ENCODE measurements around the gene MYL1.

Gene MYL1

GRCh38 chr2:210315015-210315788 is at the start of gene MYL1:
TSS of gene MYL1 (minus strand) at chr2:210315174. CDS start at chr2:210315042, 132 bp downstream.
- DNase-seq (ENCODE audit: low read depth in 1 of 2, low spot score in 1 of 2), result no peak

GRCh38 chr2:210363876-210364275 is 48.9 kb upstream of the MYL1 start:
- DNase-seq (ENCODE audit: low read depth in 1 of 2, low spot score in 1 of 2), result no peak

- no peak for DNase-seq (ENCODE audit: low read depth in 1 of 2, low spot score in 1 of 2)
Measured at GRCh38 chr2:210363261-210363660, 48.3 kb upstream of the MYL1 start.

GRCh38 chr2:210360412-210360811 is 45.4 kb upstream of the MYL1 start:
- DNase-seq (ENCODE audit: low read depth in 1 of 2, low spot score in 1 of 2), result no peak

- no peak for DNase-seq (ENCODE audit: low read depth in 1 of 2, low spot score in 1 of 2)
Measured at GRCh38 chr2:210356944-210357343, 42.0 kb upstream of the MYL1 start.

- no peak for DNase-seq (ENCODE audit: low read depth in 1 of 2, low spot score in 1 of 2)
Measured at GRCh38 chr2:210337159-210337558, 22.2 kb upstream of the MYL1 start.

GRCh38 chr2:210324906-210325305 is 9.9 kb upstream of the MYL1 start:
- no peak for DNase-seq (ENCODE audit: low read depth in 1 of 2, low spot score in 1 of 2)

GRCh38 chr2:210324458-210324857 is 9.5 kb upstream of the MYL1 start:
- no peak for DNase-seq (ENCODE audit: low read depth in 1 of 2, low spot score in 1 of 2)

- no peak for DNase-seq (ENCODE audit: low read depth in 1 of 2, low spot score in 1 of 2)
Measured at GRCh38 chr2:210323003-210323402, 8.0 kb upstream of the MYL1 start.

GRCh38 chr2:210318891-210319290 is 3.9 kb upstream of the MYL1 start:
- no peak for DNase-seq (ENCODE audit: low read depth in 1 of 2, low spot score in 1 of 2)

- DNase-seq (ENCODE audit: low read depth in 1 of 2, low spot score in 1 of 2), result no peak
Measured at GRCh38 chr2:210318486-210318885, 3.5 kb upstream of the MYL1 start.

- DNase-seq (ENCODE audit: low read depth in 1 of 2, low spot score in 1 of 2), result no peak
Measured at GRCh38 chr2:210310550-210310949, 4.4 kb downstream of the MYL1 start.

- DNase-seq (ENCODE audit: low read depth in 1 of 2, low spot score in 1 of 2), result no peak
Measured at GRCh38 chr2:210309548-210310233, 5.3 kb downstream of the MYL1 start.

GRCh38 chr2:210303498-210303897 is 11.5 kb downstream of the MYL1 start:
- no peak for DNase-seq (ENCODE audit: low read depth in 1 of 2, low spot score in 1 of 2)

- no peak for DNase-seq (ENCODE audit: low read depth in 1 of 2, low spot score in 1 of 2)
Measured at GRCh38 chr2:210302326-210302725, 12.6 kb downstream of the MYL1 start.

GRCh38 chr2:210299866-210300373 is 15.1 kb downstream of the MYL1 start:
- DNase-seq (ENCODE audit: low read depth in 1 of 2, low spot score in 1 of 2), result no peak

GRCh38 chr2:210288408-210288807 is 26.6 kb downstream of the MYL1 start:
- DNase-seq (ENCODE audit: low read depth in 1 of 2, low spot score in 1 of 2), result no peak

GRCh38 chr2:210287301-210287700 is 27.7 kb downstream of the MYL1 start:
- no peak for DNase-seq (ENCODE audit: low read depth in 1 of 2, low spot score in 1 of 2)

- DNase-seq (ENCODE audit: low read depth in 1 of 2, low spot score in 1 of 2), result no peak
Measured at GRCh38 chr2:210286123-210286680, 28.8 kb downstream of the MYL1 start.

GRCh38 chr2:210277133-210277532 is 37.8 kb downstream of the MYL1 start:
- no peak for DNase-seq (ENCODE audit: low read depth in 1 of 2, low spot score in 1 of 2)

- DNase-seq (ENCODE audit: low read depth in 1 of 2, low spot score in 1 of 2), result no peak
Measured at GRCh38 chr2:210271300-210271699, 43.7 kb downstream of the MYL1 start.

GRCh38 chr2:210269148-210269547 is 45.8 kb downstream of the MYL1 start:
- no peak for DNase-seq (ENCODE audit: low read depth in 1 of 2, low spot score in 1 of 2)

Measured in activated T-helper 1 cell treated with anti-CD3 and anti-CD28 coated beads, Interleukin-2, amount 50 U/mL, for 16 hours (primary cell).